ENCODE data around the gene GARRE1. TPM values are rescaled to one million over a fixed set of nuclear protein-coding genes. Genes with fewer than 3 reads are reported as not detected.

Gene GARRE1
- total and polyA plus RNA-seq, 2 of the 8 experiments (the other 6 are each of a cell fraction or from before 2014, with no cell fraction given): 16.4 to 23.1 TPM

- Histone ChIP-seq H3K79me2 (ENCODE audit: control insufficient read depth in 1 of 2, insufficient read depth in 2 of 2, low read length in 2 of 2) (peaks cover 0 to 45% of the 10 kb centered on the region in 2 experiments; a peak in 2 of 4 replicates), H3K23me2 (ENCODE audit: low read depth, low read length) (no peaks in the 10 kb centered on the region), H3K27ac (ENCODE audit: low read depth, low read length) (peak overlapping the region; percentile 11; the same call in 1 of the 2 replicates), H3K4me1 (replicated peaks in 1 of 4; ENCODE audit: control insufficient read depth in 3 of 4, insufficient read depth in 4 of 4, low read length in 3 of 4) (peaks cover 0 to 10% (median 6%) of the 10 kb centered on the region in 4 experiments; a peak in 5 of 7 replicates), H2BK120ac (replicated peaks; ENCODE audit: low read depth, low read length) (no peak overlapping the region), H3K79me1 (ENCODE audit: low read depth, low read length) (peaks cover 2% of the 10 kb centered on the region; the same call in 1 of the 2 replicates), H2BK12ac (ENCODE audit: low read depth, low read length) (no peak overlapping the region), H3K4me3 (ENCODE audit: extremely low read depth in 1 of 4, insufficient read depth in 2 of 4, low read depth in 3 of 4, low read length in 4 of 4) (no peak overlapping the region), H3K36me3 (ENCODE audit: control insufficient read depth in 2 of 4, insufficient read depth in 4 of 4, low read length in 3 of 4) (no peaks in the 10 kb centered on the region), H4K91ac (replicated peaks; ENCODE audit: insufficient read length, low read length) (no peak overlapping the region), H3K23ac (ENCODE audit: insufficient read length) (no peak overlapping the region), H2BK15ac (ENCODE audit: low read length) (no peak overlapping the region), H3K18ac (ENCODE audit: extremely low read depth, low read length) (peak overlapping the region; percentile 66; the same call in 1 of the 2 replicates), H3K4ac (replicated peaks; ENCODE audit: insufficient read length, low read depth, low read length) (no peak overlapping the region), H2BK20ac (ENCODE audit: low read length) (no peak overlapping the region), H3K14ac (ENCODE audit: insufficient read length) (no peak overlapping the region), H3K27me3 (replicated peaks in 1 of 4; ENCODE audit: control insufficient read depth in 3 of 4, extremely low read depth in 1 of 4, insufficient read depth in 3 of 4, low read length in 3 of 4) (no peaks in the 10 kb centered on the region), H4K8ac (ENCODE audit: extremely low read depth, insufficient read depth, low read length) (no peak overlapping the region), H3K9ac (replicated peaks in 1 of 4; ENCODE audit: extremely low read depth in 1 of 4, low read depth in 3 of 4, low read length in 3 of 4) (no peak overlapping the region), H3K4me2 (ENCODE audit: insufficient read depth in 1 of 2, low read depth in 2 of 2, low read length in 2 of 2) (peak overlapping the region in 1 of 2 experiments; percentile 9; a peak in 2 of 4 replicates), H3K56ac (replicated peaks; ENCODE audit: insufficient read length, low read depth, low read length) (no peak overlapping the region), H4K5ac (ENCODE audit: insufficient read length, low read depth, low read length) (no peak overlapping the region), H4K20me1 (replicated peaks in 1 of 2; ENCODE audit: control insufficient read depth in 1 of 2, insufficient read depth in 2 of 2, low read length in 2 of 2) (peaks cover 2 to 7% of the 10 kb centered on the region in 2 experiments), H2AK5ac (ENCODE audit: low read depth, low read length) (no peak overlapping the region), H3K9me3 (ENCODE audit: insufficient read depth in 2 of 2, low read depth in 1 of 2, low read length in 1 of 2) (no peaks in the 10 kb centered on the region), H2BK5ac (ENCODE audit: low read depth, low read length) (peak overlapping the region; percentile 37), H2AFZ (ENCODE audit: low read length) (no peak overlapping the region)
- TF ChIP-seq ATF2 (IDR thresholded peaks at IDR 0.05; ENCODE audit: low read length) (no peak), TEAD4 (IDR thresholded peaks at IDR 0.05; ENCODE audit: low read depth, low read length) (0 out of 2 replicates have a peak, but pooled peaks have one; percentile 14)
- FAIRE-seq (no peak), DNase-seq (ENCODE audit: low read depth in 1 of 2, low spot score in 2 of 2) (no peak)
- whole genome bisulfite sequencing, 2 experiments (ENCODE audit: extremely low coverage in 1 of 2, insufficient coverage in 1 of 2, insufficient read length in 1 of 2, insufficient replicate concordance in 2 of 2, low coverage in 1 of 2, low lambda C conversion rate in 2 of 2, missing lambda C conversion rate in 1 of 2): 77% methylated on average over 5 of the region's 5 CpGs; no CpG with 5 or more reads in 1 of the 2 experiments
- ChIA-PET POLR2A (ENCODE audit: partially characterized antibody) (interaction anchor here (1.1 to 1.4 kb wide), 2 partner anchors 9 to 96 kb away, joined by 3 to 6 read pairs; no protein-coding TSS in a partner anchor), CTCF (ENCODE audit: partially characterized antibody) (interaction anchor here (0.9 to 3.7 kb wide), 5 partner anchors 8 to 68 kb away, joined by 4 to 14 read pairs (median 5); no protein-coding TSS in a partner anchor)
Measured at GRCh38 chr19:34269968-34270621, 15.7 kb downstream of the GARRE1 start.

Data from H1 (cell line).